ENCODE measurements around the gene ZNF280C.
"Not testable (repeated sequence)": the region's sequence is repeated elsewhere in the genome, so short reads cannot be mapped to it uniquely, and the experiment has no call there.

The ZNF280C gene, protein sequence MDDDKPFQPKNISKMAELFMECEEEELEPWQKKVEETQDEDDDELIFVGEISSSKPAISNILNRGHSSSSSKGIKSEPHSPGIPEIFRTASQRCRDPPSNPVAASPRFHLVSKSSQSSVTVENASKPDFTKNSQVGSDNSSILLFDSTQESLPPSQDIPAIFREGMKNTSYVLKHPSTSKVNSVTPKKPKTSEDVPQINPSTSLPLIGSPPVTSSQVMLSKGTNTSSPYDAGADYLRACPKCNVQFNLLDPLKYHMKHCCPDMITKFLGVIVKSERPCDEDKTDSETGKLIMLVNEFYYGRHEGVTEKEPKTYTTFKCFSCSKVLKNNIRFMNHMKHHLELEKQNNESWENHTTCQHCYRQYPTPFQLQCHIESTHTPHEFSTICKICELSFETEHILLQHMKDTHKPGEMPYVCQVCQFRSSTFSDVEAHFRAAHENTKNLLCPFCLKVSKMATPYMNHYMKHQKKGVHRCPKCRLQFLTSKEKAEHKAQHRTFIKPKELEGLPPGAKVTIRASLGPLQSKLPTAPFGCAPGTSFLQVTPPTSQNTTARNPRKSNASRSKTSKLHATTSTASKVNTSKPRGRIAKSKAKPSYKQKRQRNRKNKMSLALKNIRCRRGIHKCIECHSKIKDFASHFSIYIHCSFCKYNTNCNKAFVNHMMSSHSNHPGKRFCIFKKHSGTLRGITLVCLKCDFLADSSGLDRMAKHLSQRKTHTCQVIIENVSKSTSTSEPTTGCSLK

DNA sequence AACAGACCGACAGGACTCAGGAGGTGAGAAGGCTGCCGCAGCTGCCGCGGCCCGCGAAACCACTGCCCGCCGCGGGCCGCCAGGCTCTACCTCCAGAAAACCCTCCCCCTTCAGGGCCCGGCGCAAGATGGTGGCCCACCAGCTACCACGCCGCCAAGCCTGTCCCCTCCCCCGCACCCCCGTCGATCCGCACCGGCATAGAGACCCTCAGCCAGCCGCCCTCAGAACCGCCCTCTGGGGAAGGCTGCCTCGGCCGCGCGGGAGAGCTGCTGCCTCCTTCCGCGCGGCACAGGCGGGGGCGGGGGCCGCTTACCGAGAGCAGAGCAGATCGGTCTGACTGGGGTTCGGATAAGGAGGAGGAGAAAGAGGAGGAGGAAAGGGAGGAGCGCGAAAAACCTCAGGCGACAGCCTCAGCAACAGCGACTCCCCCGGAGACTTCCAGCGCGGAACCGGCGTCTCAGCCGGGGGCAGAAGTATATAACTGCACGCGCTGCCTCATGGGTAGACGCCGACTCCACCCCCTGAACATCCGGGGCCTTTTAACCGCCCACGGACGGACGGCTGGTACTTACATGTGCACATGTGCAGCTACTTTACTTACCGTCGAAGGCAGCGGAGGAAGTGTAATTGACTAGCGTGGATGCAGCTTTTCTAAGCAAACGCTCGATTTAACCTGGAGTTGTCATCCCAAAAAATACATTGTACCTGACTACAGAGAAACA lies at the start of gene ZNF280C:
Gene ZNF280C (minus strand): TSS at position 451 of the 722 bp plus-strand sequence. CDS start 8,450 bp downstream, outside the sequence.
- peak; percentile 87 to 88 for DNase-seq (ENCODE audit: low read depth in 2 of 2)

DNA sequence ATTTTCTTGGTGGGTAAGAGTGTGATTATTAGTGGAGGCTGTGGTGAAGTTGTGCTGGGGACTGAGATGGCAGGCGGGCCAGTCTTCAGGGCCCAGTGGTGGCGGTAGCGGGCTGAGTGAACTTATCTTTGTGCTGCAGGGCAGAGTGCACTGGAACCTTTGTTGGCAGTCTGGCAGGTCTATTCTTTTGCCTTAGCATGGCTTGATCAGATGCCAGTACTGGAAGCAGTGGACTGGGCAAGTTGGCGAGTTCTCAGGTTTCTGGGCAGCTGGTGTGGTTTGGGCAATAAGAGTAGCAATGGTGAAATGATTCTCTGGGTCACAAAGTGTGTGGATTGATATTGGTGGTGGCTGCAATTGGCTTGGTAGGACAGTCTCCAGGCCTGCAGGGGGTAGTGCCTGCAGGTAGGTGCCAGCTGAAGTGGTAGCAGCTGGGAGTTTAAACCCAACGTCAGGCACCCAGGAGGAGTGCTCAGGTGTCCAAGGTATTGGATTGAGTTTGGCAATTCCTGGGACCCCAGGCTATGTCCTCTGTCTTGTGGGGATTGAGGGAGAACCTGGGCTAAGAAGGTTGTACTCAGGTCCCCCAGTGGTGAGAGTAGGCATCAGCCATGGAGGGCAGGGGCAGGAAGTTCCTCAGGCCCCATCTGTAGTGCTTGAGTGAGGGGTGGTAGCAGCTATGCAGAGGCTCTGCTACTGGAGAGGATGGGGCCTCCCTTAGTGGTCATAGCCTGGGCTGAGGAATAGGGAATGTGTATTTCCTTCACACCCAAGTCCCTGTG lies 36.1 kb upstream of the ZNF280C start:
- DNase-seq (ENCODE audit: low read depth in 2 of 2), result no peak

DNA sequence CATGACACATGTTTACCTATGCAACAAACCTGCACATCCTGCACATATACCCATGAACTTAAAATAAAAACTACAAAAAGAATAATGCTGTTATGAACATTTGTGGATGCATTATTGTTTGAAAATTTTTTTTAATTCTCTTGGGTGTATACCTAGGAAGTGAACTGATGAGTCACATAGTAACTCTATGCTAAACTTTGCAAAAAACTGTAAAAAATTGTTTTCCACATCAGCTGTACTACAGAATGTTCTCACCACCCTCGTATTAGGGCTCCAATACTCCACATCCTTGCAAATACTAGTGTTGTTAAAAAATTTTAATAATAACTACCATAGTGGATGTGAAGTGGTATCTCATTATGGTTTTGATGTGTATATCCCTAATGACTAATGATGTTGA lies 33.3 kb upstream of the ZNF280C start:
- no peak for DNase-seq (ENCODE audit: low read depth in 2 of 2)

DNA sequence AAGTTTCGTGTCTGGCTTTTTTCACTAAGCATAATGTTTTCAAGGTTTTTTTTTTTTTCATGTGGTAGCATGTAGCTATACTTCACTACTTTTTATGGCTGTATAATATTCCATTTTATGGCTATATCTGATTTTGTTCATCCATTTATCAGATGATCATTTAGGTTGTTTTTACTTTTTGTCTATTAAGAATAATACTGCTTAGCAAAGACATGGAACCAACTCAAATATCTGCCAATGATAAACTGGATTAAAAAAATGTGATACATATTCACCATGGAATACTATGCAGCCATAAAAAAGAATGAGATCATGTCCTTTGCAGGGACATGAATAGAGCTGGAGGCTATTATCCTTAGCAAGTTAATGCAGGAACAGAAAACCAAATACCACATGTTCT lies 32.7 kb upstream of the ZNF280C start:
- no peak for DNase-seq (ENCODE audit: low read depth in 2 of 2)

DNA sequence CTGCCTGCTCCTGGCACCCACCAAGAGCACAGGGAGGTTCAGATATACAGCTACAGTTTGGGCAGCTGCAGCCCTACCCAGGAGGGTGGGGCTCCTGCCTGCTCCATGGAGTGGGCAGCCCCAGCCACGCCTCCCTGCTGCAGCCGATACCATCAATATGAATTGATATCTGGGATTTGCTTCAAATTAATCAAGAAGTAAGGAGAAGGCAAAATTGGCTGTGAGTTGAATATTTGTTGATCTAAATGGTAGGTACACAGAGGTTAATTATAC lies 31.2 kb upstream of the ZNF280C start:
- DNase-seq (ENCODE audit: low read depth in 2 of 2), result no peak

DNA sequence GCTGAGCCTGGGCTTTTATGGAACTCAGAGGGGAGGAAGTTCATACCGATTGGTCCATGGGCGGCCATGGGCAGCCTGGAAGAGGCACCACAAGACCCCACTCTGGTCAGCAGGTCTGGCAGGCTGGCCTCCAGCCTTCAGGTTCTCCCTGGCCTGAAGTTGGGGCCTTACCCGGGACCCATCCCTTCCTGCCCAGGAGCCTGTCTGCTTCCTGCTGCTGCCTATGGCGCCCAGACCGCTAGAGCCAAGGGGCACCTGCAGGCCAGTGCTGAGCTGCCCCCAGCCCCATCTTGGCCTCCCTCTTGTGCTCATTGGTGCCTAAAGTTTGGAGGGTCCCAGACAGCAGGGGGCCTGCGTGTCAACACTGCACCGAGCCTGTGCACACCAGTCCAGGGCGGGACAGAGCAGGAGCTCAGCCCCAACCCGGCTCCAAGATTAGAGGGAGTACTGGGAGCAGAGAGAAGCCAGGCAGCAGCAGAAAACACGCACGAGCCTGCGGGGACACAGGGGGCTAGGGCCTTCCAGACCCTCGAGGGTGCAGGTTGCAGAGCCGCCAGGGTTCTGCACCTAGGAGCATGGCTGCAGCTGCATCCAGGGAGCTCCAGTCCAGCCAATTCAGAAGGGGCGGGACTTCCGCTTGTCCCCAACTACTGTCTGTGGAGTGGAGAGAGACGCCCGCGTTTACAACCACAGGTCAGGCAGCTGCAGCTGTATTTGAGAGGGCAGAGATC lies 30.7 kb upstream of the ZNF280C start:
- no peak for DNase-seq (ENCODE audit: low read depth in 2 of 2)

DNA sequence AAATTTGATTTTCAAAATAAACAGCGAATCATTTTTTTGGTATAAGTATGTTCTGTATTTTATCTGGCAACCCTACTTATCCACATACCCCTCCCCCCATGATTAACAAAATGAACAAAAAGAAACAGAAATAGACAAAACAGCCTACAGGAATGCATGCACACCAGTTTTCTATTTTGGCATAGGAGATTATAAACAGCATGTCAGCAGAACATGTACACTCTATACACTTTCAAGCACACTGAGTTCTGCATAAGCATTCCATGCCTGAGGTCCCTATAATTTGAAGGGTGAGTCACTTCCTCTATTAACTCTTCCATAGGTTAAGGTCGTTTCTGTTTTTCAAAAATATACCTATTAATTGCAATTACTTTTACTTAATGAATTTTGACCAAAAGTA lies 28.0 kb upstream of the ZNF280C start:
- no peak for DNase-seq (ENCODE audit: low read depth in 2 of 2)

DNA sequence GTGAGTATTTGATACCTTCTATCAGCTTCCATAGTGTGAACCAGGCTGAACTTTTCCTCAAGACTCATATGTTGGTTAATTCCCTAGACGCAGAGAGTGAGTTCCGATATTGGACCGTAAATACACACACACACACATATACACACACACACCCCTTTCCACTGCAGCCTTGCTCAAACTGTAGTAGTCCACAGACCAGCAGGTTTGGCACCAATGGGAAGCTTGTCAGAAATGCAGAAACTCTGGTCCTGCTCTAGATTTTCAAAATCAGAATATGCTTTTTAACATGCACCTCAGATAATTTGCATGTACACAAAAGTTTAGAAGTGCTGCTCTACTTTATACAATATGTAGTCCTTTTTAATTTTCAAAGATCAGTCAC lies 27.6 kb upstream of the ZNF280C start:
- no peak for DNase-seq (ENCODE audit: low read depth in 2 of 2)

DNA sequence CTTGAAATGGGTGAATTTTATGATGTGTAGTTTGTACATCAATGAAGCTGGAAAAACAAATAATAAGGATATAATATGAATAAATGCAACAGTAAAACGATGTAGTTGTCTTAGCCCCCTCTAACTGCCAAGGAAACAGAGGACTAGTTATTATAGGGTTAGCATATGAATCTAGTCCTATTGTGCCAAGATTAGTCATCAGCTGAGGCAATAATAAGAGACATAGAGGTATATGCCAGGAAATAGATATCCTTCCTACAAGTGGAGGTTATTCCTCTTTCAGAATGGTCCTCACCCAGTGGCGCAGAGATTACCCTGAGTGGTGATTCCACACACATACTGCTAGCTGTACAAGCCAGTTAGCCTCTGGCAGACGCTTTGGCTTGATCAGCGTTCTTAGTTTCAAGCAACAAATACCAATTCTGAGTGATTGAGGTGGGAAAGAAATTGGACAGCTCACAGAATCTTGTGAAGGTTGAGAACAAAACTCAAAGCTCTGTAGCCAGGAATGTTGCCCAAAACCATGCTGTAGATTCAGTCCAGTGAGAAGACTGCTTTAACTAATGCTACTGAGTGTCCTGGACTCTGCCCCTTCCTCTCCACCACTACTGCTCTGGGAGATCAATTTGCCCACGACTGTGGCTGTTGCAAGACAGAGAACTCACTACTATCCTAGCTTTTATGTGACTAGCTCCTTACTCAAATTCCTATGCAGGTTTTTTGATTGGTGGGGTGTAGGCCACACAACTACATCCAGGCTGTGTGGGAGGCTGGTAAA lies 27.0 kb upstream of the ZNF280C start:
- DNase-seq (ENCODE audit: low read depth in 2 of 2), result no peak

DNA sequence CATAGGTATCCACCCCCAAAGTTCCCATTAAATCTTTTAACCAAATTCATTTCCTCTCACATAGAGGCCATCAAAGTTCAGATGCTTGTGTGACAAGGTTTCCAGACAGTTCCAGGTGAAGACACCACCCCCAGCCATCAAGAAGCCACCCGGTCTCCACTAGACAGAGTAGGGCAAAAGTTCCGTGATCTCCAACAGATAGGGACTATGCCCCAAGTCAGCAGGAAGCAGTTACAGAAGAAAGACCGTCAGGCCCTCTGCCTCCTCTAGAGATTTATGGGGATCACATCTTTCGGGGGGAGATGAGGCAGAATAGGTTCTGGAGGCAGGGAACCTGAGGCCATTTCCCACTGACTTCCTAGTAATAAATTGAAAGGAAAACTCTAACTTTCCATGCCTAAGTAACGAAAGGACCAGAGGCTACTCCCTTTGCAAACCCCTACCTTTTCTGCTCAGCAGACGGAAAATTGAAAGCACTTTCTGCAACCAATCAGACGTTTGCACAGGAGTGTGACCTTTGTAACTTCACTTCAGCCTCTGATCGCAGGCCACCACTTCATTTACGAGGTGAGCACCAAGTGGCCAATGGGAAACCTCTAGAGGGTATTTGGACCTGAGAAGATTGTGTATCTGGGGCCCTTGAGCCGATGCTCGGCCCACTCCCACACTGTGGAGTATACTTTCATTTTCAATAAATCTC lies 18.5 kb upstream of the ZNF280C start:
- DNase-seq (ENCODE audit: low read depth in 2 of 2), result no peak

DNA sequence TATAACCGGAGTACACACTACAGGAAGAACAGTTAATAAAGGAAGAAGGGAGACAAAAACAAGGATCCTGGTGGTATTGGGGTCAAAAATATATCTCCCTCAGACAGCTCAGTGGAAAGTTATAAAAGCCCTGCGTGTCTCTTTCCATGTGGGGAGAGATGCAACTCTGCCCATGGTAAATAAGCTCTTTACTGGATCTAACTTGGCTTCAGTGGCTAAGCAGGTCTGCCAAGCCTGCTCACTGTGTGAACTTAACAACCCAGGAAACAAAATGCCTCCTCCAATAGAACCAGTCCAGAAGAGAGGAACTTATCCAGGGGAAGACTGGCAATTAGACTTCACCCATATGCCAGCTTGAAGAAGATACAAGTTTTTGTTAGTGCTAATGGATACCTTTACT lies 17.0 kb upstream of the ZNF280C start:
- no peak for DNase-seq (ENCODE audit: low read depth in 2 of 2)

DNA sequence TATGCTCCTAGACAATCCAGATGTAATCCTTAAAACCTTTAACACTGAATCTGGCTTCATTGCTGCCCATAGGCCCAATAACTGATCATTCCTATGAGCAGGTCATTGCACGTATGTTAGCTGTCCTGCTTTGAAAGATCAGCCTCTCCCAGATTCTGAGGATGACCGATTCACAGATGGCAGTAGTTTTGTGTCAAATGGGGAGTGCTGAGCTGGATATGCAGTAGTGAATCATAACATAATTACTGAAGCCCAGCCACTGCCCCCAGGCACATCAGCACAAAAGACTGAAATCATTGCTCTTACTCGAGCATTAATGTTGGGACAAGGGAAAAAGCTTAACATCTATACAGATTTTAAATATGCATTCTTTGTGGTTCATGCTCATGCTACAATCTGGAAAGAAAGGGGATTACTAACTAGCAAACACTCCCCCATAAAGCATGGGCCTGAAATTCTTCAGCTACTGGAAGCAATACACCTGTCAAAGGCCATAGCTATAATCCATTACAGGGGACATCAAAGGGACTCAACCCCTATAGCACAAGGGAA lies 16.4 kb upstream of the ZNF280C start:
- no peak for DNase-seq (ENCODE audit: low read depth in 2 of 2)

DNA sequence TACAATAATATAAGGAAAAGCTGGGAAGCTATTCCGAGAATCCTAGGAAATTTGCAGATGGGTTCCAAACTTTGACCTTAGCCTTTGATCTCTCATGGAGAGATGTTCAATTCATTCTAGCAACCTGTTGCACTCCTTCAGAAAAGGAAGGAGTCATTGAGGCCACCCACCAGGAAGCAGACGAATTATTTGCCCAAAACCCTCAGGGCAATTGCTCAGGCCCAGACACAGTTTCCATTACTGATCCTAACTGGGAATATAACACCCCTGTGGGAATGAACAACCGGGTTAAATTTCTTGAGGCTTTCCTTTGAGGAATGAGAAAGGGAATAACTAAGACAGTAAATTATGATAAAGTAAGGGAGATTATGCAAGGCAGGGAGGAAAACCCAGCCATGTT lies 13.5 kb upstream of the ZNF280C start:
- DNase-seq (ENCODE audit: low read depth in 2 of 2), result no peak

DNA sequence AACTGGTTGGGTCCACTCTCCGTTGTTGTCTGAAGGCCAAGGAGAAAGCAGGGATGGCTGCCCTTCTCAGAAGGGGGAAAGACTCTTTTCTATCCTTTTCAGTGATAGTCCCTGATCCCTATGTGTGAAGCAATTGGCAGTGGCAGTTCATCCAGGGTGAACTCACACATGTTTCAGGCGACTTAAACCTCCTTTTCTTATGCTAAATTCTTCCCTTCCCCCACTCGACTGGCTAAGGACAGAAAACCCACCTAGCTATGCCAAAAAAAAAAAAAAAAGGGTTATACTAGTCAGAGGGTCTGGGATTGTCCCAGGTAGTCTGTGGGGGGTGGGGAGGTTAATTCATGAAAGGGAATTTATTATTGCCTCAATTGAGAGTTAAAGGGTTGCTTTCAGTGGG lies 12.2 kb upstream of the ZNF280C start:
- no peak for DNase-seq (ENCODE audit: low read depth in 2 of 2)

DNA sequence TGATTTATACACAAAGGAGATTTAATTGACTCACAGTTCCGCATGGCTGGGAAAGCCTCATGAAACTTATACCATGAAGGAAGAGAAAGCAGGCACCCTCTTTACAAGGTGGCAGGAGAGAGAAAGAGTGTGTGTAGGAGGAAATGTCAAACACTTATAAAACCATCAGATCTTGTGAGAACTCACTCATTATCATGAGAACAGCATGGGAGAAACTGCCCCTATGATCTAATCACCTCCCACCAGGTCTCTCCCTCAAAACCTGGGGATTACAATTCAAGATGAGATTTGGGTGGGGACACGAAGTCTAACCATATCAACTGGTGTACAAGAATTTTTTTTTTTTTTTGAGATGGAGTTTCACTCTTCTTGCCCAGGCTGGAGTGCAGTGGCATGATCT lies 3.6 kb upstream of the ZNF280C start:
- DNase-seq (ENCODE audit: low read depth in 2 of 2), result not testable (repeated sequence)

DNA sequence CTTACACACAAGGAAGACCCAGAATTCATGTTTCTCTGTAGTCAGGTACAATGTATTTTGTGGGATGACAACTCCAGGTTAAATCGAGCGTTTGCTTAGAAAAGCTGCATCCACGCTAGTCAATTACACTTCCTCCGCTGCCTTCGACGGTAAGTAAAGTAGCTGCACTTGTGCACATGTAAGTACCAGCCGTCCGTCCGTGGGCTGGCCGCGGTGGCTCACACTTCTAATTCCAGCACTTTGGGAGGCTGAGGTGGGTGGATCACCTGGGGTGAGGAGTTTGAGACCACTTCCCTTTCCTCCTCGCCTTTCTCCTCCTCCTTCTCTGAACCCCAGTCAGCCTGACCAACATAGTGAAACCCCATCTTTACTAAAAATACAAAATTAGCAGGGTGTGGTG lies 692 bp upstream of the ZNF280C start:
- not testable (repeated sequence) for DNase-seq (ENCODE audit: low read depth in 2 of 2)

DNA sequence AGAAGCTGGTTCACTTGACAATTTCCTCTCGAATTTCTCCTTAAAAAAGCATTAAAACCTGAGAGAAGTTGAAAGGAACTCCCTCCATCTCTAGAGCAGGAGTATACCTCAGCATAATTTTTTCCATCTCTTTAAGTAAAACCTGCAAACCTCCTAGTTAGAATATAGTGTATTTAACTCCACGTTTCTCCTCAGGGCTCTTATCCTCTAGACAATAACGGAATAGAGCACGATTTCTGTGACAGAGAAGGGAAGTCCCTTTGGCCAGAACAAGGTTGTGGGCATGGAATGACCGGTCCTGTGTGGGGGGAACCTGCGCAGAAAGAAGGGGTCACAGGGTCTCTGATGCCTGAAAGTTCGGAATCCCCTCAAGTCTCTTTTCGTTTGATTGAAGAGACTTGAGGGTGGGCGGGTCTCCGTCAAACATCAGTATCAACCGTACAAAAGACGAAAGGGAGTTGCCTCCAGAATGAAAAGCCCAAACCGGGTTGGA lies 697 bp downstream of the ZNF280C start:
- DNase-seq (ENCODE audit: low read depth in 2 of 2), result no peak

DNA sequence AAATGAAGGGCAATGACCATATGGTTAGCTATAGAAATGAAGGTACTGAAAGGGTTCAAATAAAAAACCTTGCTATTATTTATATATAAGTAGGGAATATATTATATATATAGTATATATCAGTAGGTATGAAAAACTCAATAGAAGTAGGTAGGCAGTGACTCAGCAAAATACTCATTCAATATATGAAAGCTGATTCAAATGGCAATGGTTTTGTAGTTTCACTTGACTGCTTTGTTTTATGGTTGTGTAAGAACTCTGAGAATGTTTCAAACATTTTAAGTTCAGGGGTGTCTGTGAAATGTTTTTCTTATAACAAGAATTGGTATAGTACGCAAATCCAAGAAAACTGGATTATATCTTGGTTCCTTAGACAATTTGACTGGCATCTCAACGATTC lies 4.1 kb downstream of the ZNF280C start:
- no peak for DNase-seq (ENCODE audit: low read depth in 2 of 2)

DNA sequence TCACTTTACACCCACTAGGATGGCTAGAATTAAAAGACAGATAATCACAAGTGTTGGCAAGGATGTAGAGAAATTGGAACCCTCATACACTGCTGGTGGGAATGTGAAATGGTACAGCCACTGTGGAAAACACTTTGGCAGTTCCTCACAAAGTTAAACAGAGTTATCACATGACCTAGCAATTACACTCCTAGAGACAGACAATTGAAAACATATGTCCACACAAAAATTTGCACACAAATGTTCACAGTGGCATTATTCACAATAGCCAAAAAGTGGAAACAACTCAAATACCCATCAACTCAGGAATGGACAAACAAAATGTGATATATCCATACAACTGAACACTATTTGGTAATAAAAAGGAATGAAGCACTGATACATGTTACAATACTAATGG lies 5.7 kb downstream of the ZNF280C start:
- DNase-seq (ENCODE audit: low read depth in 2 of 2), result no peak

DNA sequence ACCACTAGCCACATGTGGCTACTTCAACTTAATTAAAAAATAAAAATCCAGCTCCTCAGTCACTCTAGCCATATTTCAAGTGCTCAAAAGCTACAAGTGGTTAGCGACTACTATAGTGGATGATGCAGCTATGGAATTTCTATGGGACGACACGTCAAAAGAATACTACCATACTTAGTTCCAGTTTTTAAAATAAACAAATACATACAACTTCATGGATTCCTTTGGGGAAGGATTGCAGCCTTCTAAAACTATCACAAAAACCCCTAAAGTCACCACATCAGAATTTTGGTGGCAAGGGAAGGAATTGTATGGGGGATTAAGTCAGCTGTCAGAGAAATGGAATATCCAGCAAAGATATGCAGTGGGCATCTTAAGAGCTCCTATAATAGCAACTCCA lies 6.5 kb downstream of the ZNF280C start:
- DNase-seq (ENCODE audit: low read depth in 2 of 2), result no peak

Data from stimulated activated CD4-positive, alpha-beta T cell treated with anti-CD3 and anti-CD28 coated beads, Interleukin-4, amount 100 ng/mL, for 48 hours (primary cell).